Panc1 (cell line): ENCODE measurements around the gene WDR77. TPM values are rescaled to one million over a fixed set of nuclear protein-coding genes. Genes with fewer than 3 reads are reported as not detected.

ENCODE experiments used
- ATAC-seq: fragments of 200-7000 bp; cut with Tn5 transposase; 2 replicates; pipeline ENCODE4 v1.9.1; 2020; ENCODE audit warnings: mild to moderate bottlenecking, moderate library complexity
- BruUV-seq: library from RNA; stranded (reverse); fragments of 400-500 nt; replicated peaks from 2 replicates; lab custom pipeline; 2021; lab: Mats Ljungman, UMichigan
- CTCF ChIA-PET: fragments of 300-600 bp; sonication (Branson Sonifier 250); formaldehyde crosslinking; loops from one replicate; lab custom pipeline; 2022; ENCODE audit warnings: antibody characterized with exemption; lab: Charles Lee
- POLR2A ChIA-PET: fragments of 300-600 bp; sonication (Branson Sonifier 250); formaldehyde crosslinking; loops from one replicate; lab custom pipeline; 2022; ENCODE audit warnings: antibody characterized with exemption; lab: Charles Lee
- DNase-seq: peaks from one replicate; pipeline ENCODE4 v3.0.0-alpha.2; 2010; ENCODE audit warnings: low read depth, low spot score
- H3K27ac ChIP-seq: 2 replicates; pipeline ENCODE4 v1.5.1; 2011; ENCODE audit warnings: mild to moderate bottlenecking, low read length, inconsistent platforms
- H3K27me3 ChIP-seq: fragments of 200-500 bp; sonication (Bioruptor generic); 2 replicates; pipeline ENCODE4 v1.6.0; 2014; ENCODE audit warnings: low read length, inconsistent platforms; ENCODE audit not compliant: control insufficient read depth, insufficient read depth
- H3K36me3 ChIP-seq: fragments of 200-500 bp; sonication (Bioruptor generic); 2 replicates; pipeline ENCODE4 v1.5.1; 2014; ENCODE audit warnings: inconsistent platforms, mild to moderate bottlenecking, low read length, moderate library complexity; ENCODE audit not compliant: control insufficient read depth, insufficient read depth
- H3K4me1 ChIP-seq: 2 replicates; pipeline ENCODE4 v1.5.1; 2011; ENCODE audit warnings: inconsistent platforms, mild to moderate bottlenecking, low read length, moderate library complexity; ENCODE audit not compliant: control insufficient read depth, insufficient read depth
- H3K4me3 ChIP-seq, 2 experiments: 2 replicates each; pipeline ENCODE4 v1.5.1; 2011 to 2012; ENCODE audit warnings: low read depth in 2 of 2, low read length in 2 of 2, mild to moderate bottlenecking in 2 of 2, inconsistent platforms in 1 of 2, moderate library complexity in 1 of 2
- H3K9me3 ChIP-seq: fragments of 200-500 bp; sonication (Bioruptor generic); 2 replicates; pipeline ENCODE4 v1.5.1; 2014; ENCODE audit warnings: low read depth, mild to moderate bottlenecking, inconsistent platforms, low read length, moderate library complexity; ENCODE audit not compliant: control insufficient read depth, insufficient read depth
- CTCF ChIP-seq: fragments of 450-650 bp; IDR thresholded peaks from 2 replicates; pipeline ENCODE4 v1.5.1; 2017; ENCODE audit warnings: mild to moderate bottlenecking
- POLR2AphosphoS5 ChIP-seq: IDR thresholded peaks from 2 replicates; pipeline ENCODE4 v1.6.1; 2012; ENCODE audit warnings: mild to moderate bottlenecking, low read depth, low read length, moderate library complexity
- SIN3A ChIP-seq: IDR thresholded peaks from 2 replicates; pipeline ENCODE4 v1.6.1; 2012; ENCODE audit warnings: low read depth, mild to moderate bottlenecking, low read length, moderate library complexity, borderline replicate concordance; ENCODE audit not compliant: insufficient read depth
- TCF7L2 ChIP-seq: IDR thresholded peaks from 2 replicates; pipeline ENCODE4 v1.6.1; 2011; ENCODE audit warnings: mild to moderate bottlenecking, low read depth, low read length, inconsistent platforms
- in situ Hi-C: cut with HindIII; loops from 2 replicates; pipeline ENCODE4 v1.10.0; 2016; ENCODE audit warnings: low sequenced_read_pairs, low pct_unique_long_range_greater_than_20kb
- intact Hi-C: fragments of 100-400 bp; cut with micrococcal nuclease; formaldehyde crosslinking; loops from one replicate; pipeline ENCODE4 v1.10.0; 2022; ENCODE audit not compliant: unreplicated experiment
- total RNA-seq: library from RNA; stranded (reverse); gene quantifications from one replicate; pipeline ENCODE4 v1.2.1, GENCODE V29; 2021; ENCODE audit not compliant: unreplicated experiment
- TF ChIP-seq, protein P1 (sequence below), 2 experiments: IDR thresholded peaks; 2 replicates each; pipeline ENCODE4 v1.6.1; 2011 to 2012; ENCODE audit warnings: low read depth in 2 of 2, control low read depth in 1 of 2, low read length in 1 of 2, mild to moderate bottlenecking in 1 of 2, moderate library complexity in 1 of 2; ENCODE audit not compliant: insufficient read depth in 1 of 2

Gene WDR77
- total RNA-seq, 1 experiment from 2014 or later = 49.9 TPM

DNA sequence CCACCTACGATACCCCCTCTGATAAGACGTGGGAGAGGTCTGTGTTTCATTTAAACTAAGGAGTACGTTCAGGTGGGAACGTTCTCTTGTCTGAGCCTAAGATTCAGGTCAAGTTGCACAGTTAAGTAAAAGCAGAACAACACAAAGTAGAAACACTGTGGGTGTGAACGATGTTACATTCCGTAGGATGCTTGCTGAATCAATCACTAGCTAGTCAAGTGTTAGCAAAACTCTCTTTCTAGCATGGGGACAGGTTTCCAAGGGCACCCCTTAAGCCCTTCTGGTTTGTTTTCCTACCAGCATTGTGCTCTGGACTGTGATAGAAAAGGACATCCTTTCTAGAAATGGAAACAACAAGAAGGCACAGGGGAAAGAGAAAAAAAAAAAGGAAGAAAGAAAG, 38.1 kb upstream of the WDR77 start:
- intact Hi-C loops (loop anchor here (10.0 kb wide), 1 partner anchor 258 kb away; no protein-coding TSS in a partner anchor), in situ Hi-C loops (no loop called here)

GRCh38 chr1:111486431-111486830, 37.4 kb upstream of the WDR77 start:
- TF ChIP-seq TCF7L2 (no peak), POLR2AphosphoS5 (no peak), SIN3A (no peak), CTCF (no peak)
- TF ChIP-seq, protein P1, sequence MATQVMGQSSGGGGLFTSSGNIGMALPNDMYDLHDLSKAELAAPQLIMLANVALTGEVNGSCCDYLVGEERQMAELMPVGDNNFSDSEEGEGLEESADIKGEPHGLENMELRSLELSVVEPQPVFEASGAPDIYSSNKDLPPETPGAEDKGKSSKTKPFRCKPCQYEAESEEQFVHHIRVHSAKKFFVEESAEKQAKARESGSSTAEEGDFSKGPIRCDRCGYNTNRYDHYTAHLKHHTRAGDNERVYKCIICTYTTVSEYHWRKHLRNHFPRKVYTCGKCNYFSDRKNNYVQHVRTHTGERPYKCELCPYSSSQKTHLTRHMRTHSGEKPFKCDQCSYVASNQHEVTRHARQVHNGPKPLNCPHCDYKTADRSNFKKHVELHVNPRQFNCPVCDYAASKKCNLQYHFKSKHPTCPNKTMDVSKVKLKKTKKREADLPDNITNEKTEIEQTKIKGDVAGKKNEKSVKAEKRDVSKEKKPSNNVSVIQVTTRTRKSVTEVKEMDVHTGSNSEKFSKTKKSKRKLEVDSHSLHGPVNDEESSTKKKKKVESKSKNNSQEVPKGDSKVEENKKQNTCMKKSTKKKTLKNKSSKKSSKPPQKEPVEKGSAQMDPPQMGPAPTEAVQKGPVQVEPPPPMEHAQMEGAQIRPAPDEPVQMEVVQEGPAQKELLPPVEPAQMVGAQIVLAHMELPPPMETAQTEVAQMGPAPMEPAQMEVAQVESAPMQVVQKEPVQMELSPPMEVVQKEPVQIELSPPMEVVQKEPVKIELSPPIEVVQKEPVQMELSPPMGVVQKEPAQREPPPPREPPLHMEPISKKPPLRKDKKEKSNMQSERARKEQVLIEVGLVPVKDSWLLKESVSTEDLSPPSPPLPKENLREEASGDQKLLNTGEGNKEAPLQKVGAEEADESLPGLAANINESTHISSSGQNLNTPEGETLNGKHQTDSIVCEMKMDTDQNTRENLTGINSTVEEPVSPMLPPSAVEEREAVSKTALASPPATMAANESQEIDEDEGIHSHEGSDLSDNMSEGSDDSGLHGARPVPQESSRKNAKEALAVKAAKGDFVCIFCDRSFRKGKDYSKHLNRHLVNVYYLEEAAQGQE (IDR thresholded peaks at IDR 0.05; ENCODE audit: insufficient read depth in 1 of 2, low read depth in 2 of 2, low read length in 1 of 2) = no peak
- no TSS peak for BruUV-seq
- Histone ChIP-seq H3K27ac (no peak overlapping the region), H3K4me3 (no peak overlapping the region), H3K27me3 (no peaks in the 10 kb centered on the region), H3K9me3 (no peaks in the 10 kb centered on the region), H3K4me1 (no peaks in the 10 kb centered on the region), H3K36me3 (no peaks in the 10 kb centered on the region)
- in situ Hi-C loops (no loop called here), intact Hi-C loops (loop anchor here (10.0 kb wide), 1 partner anchor 258 kb away; no protein-coding TSS in a partner anchor)
- ATAC-seq = no peak
- ChIA-PET POLR2A (no interaction called here), CTCF (no interaction called here)
- no peak for DNase-seq

More for the DNA sequence above, 38.1 kb upstream of the WDR77 start:
- Histone ChIP-seq H3K4me3 (no peak overlapping the region), H3K9me3 (no peaks in the 10 kb centered on the region), H3K4me1 (no peaks in the 10 kb centered on the region), H3K27ac (no peak overlapping the region), H3K36me3 (no peaks in the 10 kb centered on the region), H3K27me3 (no peaks in the 10 kb centered on the region)
- BruUV-seq = no TSS peak
- DNase-seq = no peak
- ATAC-seq = no peak
- CTCF ChIA-PET = no interaction called here
- TF ChIP-seq TCF7L2 = no peak
- POLR2A ChIA-PET = no interaction called here

DNA sequence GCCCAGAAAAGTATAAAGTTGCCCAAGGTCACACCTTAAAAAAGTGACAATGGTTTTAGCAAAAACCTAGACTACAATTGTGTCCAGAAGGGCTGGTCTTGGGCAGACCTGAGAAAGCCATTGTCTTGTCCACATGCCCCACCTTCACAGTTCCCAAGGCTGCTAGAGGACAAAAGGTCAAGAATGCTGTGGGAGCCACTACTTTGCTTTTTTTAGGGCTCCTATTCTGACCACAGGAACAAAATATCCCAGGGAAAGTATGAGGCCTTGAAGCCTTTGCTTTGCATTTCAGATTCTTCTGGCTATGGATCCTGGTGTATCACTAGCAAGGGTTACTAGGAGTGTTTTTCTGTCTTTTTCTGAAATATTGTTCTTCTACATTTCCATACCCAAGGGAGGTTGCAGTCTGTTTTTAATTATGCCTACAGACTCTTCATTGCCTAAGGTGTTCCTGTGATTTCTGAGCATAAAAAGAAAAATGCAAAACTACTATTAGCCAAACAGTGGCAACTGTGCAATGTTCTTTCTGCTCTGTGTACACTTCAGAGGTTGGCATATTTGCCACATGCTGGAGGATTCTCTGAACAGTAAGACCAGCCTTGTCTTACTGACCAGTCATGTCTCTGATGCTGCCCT, 35.5 kb upstream of the WDR77 start:
- Histone ChIP-seq H3K9me3 (no peaks in the 10 kb centered on the region), H3K27ac (no peak overlapping the region), H3K4me1 (no peaks in the 10 kb centered on the region), H3K4me3 (no peak overlapping the region), H3K27me3 (no peaks in the 10 kb centered on the region), H3K36me3 (no peaks in the 10 kb centered on the region)
- POLR2A ChIA-PET = no interaction called here
- DNase-seq (no peak), ATAC-seq (no peak)
- TF ChIP-seq POLR2AphosphoS5 (no peak), SIN3A (no peak), CTCF (no peak)
- TF ChIP-seq, protein P1 (IDR thresholded peaks at IDR 0.05; ENCODE audit: insufficient read depth in 1 of 2, low read depth in 2 of 2, low read length in 1 of 2) = no peak
- intact Hi-C loops (loop anchor here (10.0 kb wide), 1 partner anchor 260 kb away; no protein-coding TSS in a partner anchor), in situ Hi-C loops (no loop called here)
- CTCF ChIA-PET = interaction anchor here (0.6 kb wide), 3 partner anchors 34 to 179 kb away, joined by 3 to 6 read pairs (median 3); no protein-coding TSS in a partner anchor
- no TSS peak for BruUV-seq
